SK-N-SH treated with all-trans-retinoic acid at 6 μM for 48 hours (cell line): ENCODE results near the gene NRAS.
"Not testable (repeated sequence)": the region's sequence is repeated elsewhere in the genome, so short reads cannot be mapped to it uniquely, and the experiment has no call there.

Experiments
- ATAC-seq: fragments of 200-7000 bp; cut with Tn5 transposase; 3 replicates; pipeline ENCODE4 v1.9.1; 2020; ENCODE audit warnings: mild to moderate bottlenecking, moderate library complexity
- BACH2 ChIP-seq: fragments of 250-450 bp; sonication (Bioruptor Pico); IDR thresholded peaks from 2 replicates; pipeline ENCODE4 v1.9.0; 2021; ENCODE audit warnings: mild to moderate bottlenecking, borderline replicate concordance
- CSDC2 ChIP-seq: fragments of 250-450 bp; sonication (Bioruptor Pico); IDR thresholded peaks from 2 replicates; pipeline ENCODE4 v1.5.0; 2020; ENCODE audit warnings: mild to moderate bottlenecking, moderate library complexity
- ESRRG ChIP-seq: fragments of 250-450 bp; sonication (Bioruptor Pico); IDR thresholded peaks from 2 replicates; pipeline ENCODE4 v1.6.1; 2021; ENCODE audit warnings: mild to moderate bottlenecking
- GLIS3 ChIP-seq: fragments of 250-450 bp; sonication (Bioruptor Pico); IDR thresholded peaks from 2 replicates; pipeline ENCODE4 v1.5.0; 2020; ENCODE audit warnings: mild to moderate bottlenecking, moderate library complexity
- ISL1 ChIP-seq: fragments of 250-450 bp; sonication (Bioruptor Pico); IDR thresholded peaks from 2 replicates; pipeline ENCODE4 v2.1.2; 2022; ENCODE audit warnings: mild to moderate bottlenecking, moderate library complexity
- OSR1 ChIP-seq: fragments of 250-450 bp; sonication (Bioruptor Pico); IDR thresholded peaks from 2 replicates; pipeline ENCODE4 v1.8.0; 2022; ENCODE audit warnings: moderate library complexity, mild to moderate bottlenecking, inconsistent platforms
- PPARA ChIP-seq: fragments of 250-450 bp; sonication (Bioruptor Pico); IDR thresholded peaks from 2 replicates; pipeline ENCODE4 v1.5.0; 2020; ENCODE audit warnings: mild to moderate bottlenecking, borderline replicate concordance
- RARB ChIP-seq: fragments of 250-450 bp; sonication (Bioruptor Pico); IDR thresholded peaks from 2 replicates; pipeline ENCODE4 v1.8.0; 2021; ENCODE audit warnings: mild to moderate bottlenecking, moderate library complexity
- SNAI2 ChIP-seq: fragments of 250-450 bp; sonication (Bioruptor Pico); IDR thresholded peaks from 2 replicates; pipeline ENCODE4 v1.5.0; 2020; ENCODE audit warnings: mild to moderate bottlenecking, moderate library complexity
- TOX ChIP-seq: fragments of 250-450 bp; sonication (Bioruptor Pico); IDR thresholded peaks from 2 replicates; pipeline ENCODE4 v1.8.0; 2021; ENCODE audit warnings: mild to moderate bottlenecking, moderate library complexity, borderline replicate concordance
- ZC3H10 ChIP-seq: fragments of 250-450 bp; sonication (Bioruptor Pico); IDR thresholded peaks from 2 replicates; pipeline ENCODE4 v1.5.1; 2021; ENCODE audit warnings: mild to moderate bottlenecking, moderate library complexity
- ZFP3 ChIP-seq: fragments of 250-450 bp; sonication (Bioruptor Pico); IDR thresholded peaks from 2 replicates; pipeline ENCODE4 v1.5.0; 2020; ENCODE audit warnings: mild to moderate bottlenecking, moderate library complexity
- ZFP30 ChIP-seq: fragments of 450-650 bp; formaldehyde crosslinking; IDR thresholded peaks from 2 replicates; pipeline ENCODE4 v1.5.0; 2022; ENCODE audit warnings: mild to moderate bottlenecking, moderate library complexity
- ZNF565 ChIP-seq: fragments of 450-650 bp; formaldehyde crosslinking; conservative IDR thresholded peaks from 2 replicates; pipeline ENCODE4 v1.5.0; 2020; ENCODE audit warnings: low read depth, mild to moderate bottlenecking, moderate library complexity
- ZNF70 ChIP-seq: fragments of 450-650 bp; formaldehyde crosslinking; IDR thresholded peaks from 2 replicates; pipeline ENCODE4 v1.5.0; 2020; ENCODE audit warnings: mild to moderate bottlenecking, moderate library complexity
- ZNF8 ChIP-seq: fragments of 450-650 bp; formaldehyde crosslinking; IDR thresholded peaks from 2 replicates; pipeline ENCODE4 v1.5.0; 2020; ENCODE audit warnings: mild to moderate bottlenecking, moderate library complexity
- TF ChIP-seq, protein P1 (sequence below): fragments of 250-450 bp; sonication (Bioruptor Pico); IDR thresholded peaks from 2 replicates; pipeline ENCODE4 v1.5.1; 2021; ENCODE audit warnings: mild to moderate bottlenecking, moderate library complexity
- TF ChIP-seq, protein P2 (sequence below): fragments of 250-450 bp; sonication (Bioruptor Pico); IDR thresholded peaks from 2 replicates; pipeline ENCODE4 v1.5.0; 2020; ENCODE audit warnings: mild to moderate bottlenecking, moderate library complexity
- TF ChIP-seq, protein P3 (sequence below): fragments of 250-450 bp; sonication (Bioruptor Pico); IDR thresholded peaks from 2 replicates; pipeline ENCODE4 v1.8.0; 2021; ENCODE audit warnings: low read depth, mild to moderate bottlenecking, moderate library complexity, borderline replicate concordance
- TF ChIP-seq, protein P4 (sequence below): fragments of 250-450 bp; sonication (Bioruptor Pico); IDR thresholded peaks from 2 replicates; pipeline ENCODE4 v1.5.1; 2020; ENCODE audit warnings: low read depth, mild to moderate bottlenecking, moderate library complexity
- TF ChIP-seq, protein P5 (sequence below): fragments of 250-450 bp; sonication (Bioruptor Pico); IDR thresholded peaks from 2 replicates; pipeline ENCODE4 v1.8.0; 2020; ENCODE audit warnings: mild to moderate bottlenecking, moderate library complexity, borderline replicate concordance

NRAS gene

DNA sequence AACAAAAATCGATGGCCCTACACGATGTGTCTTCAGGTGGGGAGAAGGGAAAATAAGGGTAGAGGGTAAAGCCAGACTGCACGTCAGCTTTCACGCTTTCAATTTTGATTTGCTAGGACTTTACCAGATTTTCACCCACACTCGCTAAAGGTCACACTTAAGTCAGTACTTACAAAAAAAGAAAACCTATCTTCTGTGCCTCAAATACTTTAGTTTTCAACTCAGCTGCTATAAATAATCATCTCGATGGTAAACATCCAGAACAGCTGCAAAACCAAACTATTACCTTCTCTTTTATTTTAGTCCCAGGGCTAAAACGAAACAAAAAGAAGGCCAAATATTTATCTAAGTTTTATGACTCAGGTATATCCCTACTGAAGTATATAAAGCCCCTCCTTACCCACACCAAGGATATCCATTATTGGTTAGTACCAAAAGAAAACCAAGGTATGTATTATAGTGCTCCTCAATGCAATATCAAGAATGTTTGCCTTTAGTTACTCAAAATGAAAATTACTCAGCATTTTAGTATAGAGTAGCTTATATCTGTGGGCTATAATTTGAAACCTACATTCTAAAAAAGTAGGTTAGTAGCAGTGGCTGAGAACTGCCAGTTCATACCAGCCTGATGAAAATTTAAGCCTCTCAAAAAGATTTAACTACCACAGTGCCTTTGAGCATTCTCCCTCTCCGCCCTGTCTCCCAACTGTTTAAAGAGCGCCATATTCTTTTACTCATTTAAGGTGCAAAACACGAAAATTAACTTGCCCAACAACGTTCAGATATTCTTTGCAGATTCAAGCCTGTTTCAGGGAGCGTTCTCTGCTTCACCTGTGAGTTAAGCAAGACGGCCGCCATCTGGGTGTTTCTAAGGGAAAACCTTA is 39.7 kb upstream of the NRAS start (continued):
- TF ChIP-seq, protein P1, sequence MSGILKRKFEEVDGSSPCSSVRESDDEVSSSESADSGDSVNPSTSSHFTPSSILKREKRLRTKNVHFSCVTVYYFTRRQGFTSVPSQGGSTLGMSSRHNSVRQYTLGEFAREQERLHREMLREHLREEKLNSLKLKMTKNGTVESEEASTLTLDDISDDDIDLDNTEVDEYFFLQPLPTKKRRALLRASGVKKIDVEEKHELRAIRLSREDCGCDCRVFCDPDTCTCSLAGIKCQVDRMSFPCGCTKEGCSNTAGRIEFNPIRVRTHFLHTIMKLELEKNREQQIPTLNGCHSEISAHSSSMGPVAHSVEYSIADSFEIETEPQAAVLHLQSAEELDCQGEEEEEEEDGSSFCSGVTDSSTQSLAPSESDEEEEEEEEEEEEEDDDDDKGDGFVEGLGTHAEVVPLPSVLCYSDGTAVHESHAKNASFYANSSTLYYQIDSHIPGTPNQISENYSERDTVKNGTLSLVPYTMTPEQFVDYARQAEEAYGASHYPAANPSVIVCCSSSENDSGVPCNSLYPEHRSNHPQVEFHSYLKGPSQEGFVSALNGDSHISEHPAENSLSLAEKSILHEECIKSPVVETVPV = no peak
- TF ChIP-seq RARB (CRISPR knock-in tag) = no peak
- TF ChIP-seq ZNF8 (CRISPR knock-in tag) = no peak

DNA sequence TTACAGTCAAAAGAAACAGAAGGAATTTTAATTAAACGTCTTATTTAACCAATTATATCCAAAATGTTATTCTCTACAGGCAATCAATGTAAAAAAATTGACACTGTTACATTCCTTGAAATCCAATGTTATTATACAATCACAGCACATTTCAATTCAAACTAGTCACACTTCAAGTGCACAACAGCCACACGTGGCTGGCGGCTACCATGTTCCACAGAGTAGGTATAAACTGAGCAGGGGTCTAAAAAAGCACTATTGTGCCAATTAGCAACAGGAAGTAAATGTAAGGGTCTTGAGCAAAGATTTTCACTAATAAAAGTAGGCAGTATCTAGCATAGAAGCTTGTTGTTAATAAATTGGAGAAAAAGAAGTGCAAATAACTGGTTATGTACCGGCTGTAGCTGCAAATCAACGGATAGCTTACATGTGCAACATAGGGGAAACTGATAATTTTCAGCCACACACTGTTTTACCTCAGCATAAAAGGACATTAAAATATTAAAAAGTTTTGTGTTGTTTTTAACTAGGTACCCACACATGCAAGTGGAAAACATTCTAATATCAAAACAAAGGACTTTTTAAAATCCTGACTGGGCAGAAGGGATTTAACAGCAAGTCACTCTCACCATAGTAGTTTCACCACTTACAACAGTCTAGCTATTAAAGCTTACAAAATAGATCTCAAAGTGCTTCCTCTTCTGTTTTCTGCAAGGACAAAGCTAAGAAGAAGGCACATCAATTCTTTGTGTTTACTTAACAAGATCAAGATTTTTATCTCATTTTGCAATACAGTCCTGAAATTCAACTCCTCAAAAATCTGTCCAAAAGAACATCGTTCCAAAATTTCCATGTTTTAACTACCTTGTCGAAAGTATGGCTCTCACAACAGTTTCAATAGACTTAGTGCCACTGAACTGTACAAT is 38.7 kb upstream of the NRAS start:
- no peak for ATAC-seq
- TF ChIP-seq CSDC2 (CRISPR knock-in tag) = no peak
- TF ChIP-seq, protein P2, sequence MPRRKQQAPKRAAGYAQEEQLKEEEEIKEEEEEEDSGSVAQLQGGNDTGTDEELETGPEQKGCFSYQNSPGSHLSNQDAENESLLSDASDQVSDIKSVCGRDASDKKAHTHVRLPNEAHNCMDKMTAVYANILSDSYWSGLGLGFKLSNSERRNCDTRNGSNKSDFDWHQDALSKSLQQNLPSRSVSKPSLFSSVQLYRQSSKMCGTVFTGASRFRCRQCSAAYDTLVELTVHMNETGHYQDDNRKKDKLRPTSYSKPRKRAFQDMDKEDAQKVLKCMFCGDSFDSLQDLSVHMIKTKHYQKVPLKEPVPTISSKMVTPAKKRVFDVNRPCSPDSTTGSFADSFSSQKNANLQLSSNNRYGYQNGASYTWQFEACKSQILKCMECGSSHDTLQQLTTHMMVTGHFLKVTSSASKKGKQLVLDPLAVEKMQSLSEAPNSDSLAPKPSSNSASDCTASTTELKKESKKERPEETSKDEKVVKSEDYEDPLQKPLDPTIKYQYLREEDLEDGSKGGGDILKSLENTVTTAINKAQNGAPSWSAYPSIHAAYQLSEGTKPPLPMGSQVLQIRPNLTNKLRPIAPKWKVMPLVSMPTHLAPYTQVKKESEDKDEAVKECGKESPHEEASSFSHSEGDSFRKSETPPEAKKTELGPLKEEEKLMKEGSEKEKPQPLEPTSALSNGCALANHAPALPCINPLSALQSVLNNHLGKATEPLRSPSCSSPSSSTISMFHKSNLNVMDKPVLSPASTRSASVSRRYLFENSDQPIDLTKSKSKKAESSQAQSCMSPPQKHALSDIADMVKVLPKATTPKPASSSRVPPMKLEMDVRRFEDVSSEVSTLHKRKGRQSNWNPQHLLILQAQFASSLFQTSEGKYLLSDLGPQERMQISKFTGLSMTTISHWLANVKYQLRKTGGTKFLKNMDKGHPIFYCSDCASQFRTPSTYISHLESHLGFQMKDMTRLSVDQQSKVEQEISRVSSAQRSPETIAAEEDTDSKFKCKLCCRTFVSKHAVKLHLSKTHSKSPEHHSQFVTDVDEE (CRISPR knock-in tag) = no peak
- TF ChIP-seq ZFP3 (CRISPR knock-in tag) = no peak
- TF ChIP-seq GLIS3 (CRISPR knock-in tag) = no peak
- no peak for TF ChIP-seq OSR1 (CRISPR knock-in tag)
- TF ChIP-seq TOX (CRISPR knock-in tag) = no peak
- no peak for TF ChIP-seq ISL1 (CRISPR knock-in tag)
- TF ChIP-seq ZFP30 = no peak
- TF ChIP-seq, protein P1 = no peak
- TF ChIP-seq SNAI2 (CRISPR knock-in tag) = no peak
- no peak for TF ChIP-seq ZC3H10
- TF ChIP-seq, protein P3, sequence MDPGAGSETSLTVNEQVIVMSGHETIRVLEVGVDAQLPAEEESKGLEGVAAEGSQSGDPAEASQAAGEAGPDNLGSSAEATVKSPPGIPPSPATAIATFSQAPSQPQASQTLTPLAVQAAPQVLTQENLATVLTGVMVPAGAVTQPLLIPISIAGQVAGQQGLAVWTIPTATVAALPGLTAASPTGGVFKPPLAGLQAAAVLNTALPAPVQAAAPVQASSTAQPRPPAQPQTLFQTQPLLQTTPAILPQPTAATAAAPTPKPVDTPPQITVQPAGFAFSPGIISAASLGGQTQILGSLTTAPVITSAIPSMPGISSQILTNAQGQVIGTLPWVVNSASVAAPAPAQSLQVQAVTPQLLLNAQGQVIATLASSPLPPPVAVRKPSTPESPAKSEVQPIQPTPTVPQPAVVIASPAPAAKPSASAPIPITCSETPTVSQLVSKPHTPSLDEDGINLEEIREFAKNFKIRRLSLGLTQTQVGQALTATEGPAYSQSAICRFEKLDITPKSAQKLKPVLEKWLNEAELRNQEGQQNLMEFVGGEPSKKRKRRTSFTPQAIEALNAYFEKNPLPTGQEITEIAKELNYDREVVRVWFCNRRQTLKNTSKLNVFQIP (CRISPR knock-in tag) = no peak
- TF ChIP-seq, protein P4, sequence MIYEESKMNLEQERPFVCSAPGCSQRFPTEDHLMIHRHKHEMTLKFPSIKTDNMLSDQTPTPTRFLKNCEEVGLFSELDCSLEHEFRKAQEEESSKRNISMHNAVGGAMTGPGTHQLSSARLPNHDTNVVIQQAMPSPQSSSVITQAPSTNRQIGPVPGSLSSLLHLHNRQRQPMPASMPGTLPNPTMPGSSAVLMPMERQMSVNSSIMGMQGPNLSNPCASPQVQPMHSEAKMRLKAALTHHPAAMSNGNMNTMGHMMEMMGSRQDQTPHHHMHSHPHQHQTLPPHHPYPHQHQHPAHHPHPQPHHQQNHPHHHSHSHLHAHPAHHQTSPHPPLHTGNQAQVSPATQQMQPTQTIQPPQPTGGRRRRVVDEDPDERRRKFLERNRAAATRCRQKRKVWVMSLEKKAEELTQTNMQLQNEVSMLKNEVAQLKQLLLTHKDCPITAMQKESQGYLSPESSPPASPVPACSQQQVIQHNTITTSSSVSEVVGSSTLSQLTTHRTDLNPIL (CRISPR knock-in tag) = no peak
- no peak for TF ChIP-seq ESRRG (CRISPR knock-in tag)
- no peak for TF ChIP-seq ZNF565 (CRISPR knock-in tag)
- no peak for TF ChIP-seq ZNF70

DNA sequence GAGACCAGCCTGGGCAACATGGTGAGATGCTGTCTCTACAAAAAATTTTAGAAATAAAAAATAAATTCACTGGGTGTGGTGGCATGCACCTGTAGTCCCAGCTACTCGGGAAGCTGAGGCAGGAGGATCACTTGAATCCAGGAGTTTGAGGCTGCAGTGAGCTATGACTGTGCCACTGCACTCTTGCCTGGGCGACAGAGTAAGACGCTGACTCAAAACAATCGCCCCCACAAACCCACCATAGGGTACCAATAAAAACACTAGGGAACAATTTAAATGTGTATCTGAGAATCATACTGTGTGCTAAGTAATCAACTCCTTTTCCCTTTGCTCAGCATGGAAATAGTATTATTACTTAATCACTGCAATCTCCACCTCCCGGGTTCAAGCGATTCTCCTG is 37.1 kb upstream of the NRAS start:
- not testable (repeated sequence) for ATAC-seq

DNA sequence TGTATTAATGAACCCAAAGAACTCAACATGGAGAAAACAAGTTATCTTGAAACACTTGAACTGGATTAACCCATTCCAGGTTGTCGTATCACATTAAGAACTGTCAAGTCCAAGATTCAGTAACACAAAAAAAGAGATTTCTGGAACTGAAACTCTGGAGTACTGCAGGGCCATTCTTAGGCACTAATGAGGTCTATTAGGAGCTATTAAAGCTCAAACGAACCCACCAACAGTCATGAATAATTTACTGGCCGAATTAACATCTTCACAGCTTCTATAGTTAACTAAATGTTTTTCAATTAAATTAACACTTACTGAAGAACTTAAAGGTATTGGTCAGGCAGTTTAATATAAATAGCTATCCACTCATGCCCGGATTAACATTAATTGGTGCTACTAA is 36.6 kb upstream of the NRAS start:
- ATAC-seq = no peak
- no peak for TF ChIP-seq ZNF70
- TF ChIP-seq PPARA (CRISPR knock-in tag) = no peak
- TF ChIP-seq, protein P2 (CRISPR knock-in tag) = no peak
- TF ChIP-seq, protein P5, sequence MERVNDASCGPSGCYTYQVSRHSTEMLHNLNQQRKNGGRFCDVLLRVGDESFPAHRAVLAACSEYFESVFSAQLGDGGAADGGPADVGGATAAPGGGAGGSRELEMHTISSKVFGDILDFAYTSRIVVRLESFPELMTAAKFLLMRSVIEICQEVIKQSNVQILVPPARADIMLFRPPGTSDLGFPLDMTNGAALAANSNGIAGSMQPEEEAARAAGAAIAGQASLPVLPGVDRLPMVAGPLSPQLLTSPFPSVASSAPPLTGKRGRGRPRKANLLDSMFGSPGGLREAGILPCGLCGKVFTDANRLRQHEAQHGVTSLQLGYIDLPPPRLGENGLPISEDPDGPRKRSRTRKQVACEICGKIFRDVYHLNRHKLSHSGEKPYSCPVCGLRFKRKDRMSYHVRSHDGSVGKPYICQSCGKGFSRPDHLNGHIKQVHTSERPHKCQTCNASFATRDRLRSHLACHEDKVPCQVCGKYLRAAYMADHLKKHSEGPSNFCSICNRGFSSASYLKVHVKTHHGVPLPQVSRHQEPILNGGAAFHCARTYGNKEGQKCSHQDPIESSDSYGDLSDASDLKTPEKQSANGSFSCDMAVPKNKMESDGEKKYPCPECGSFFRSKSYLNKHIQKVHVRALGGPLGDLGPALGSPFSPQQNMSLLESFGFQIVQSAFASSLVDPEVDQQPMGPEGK (CRISPR knock-in tag) = no peak
- no peak for TF ChIP-seq ZNF8 (CRISPR knock-in tag)
- no peak for TF ChIP-seq ISL1 (CRISPR knock-in tag)
- TF ChIP-seq BACH2 (CRISPR knock-in tag) = no peak
- TF ChIP-seq ZNF565 (CRISPR knock-in tag) = no peak
- no peak for TF ChIP-seq ESRRG (CRISPR knock-in tag)
- TF ChIP-seq ZFP3 (CRISPR knock-in tag) = no peak
